Loucy (cell line): ENCODE measurements around the gene UNC79.

Experiments
- H2AFZ ChIP-seq: fragments of 200-600 bp; sonication (generic); 2 replicates; pipeline ENCODE4 v1.6.0; 2016; ENCODE audit warnings: antibody characterized with exemption, mild to moderate bottlenecking, low read length, moderate library complexity
- H3F3A ChIP-seq: fragments of 200-600 bp; 2 replicates; pipeline ENCODE4 v1.6.0; 2016; ENCODE audit warnings: antibody characterized with exemption, low read depth, mild to moderate bottlenecking
- H3K27me3 ChIP-seq: fragments of 200-600 bp; sonication (generic); 2 replicates; pipeline ENCODE4 v1.6.1; 2014; ENCODE audit warnings: low read length, mild to moderate bottlenecking; ENCODE audit not compliant: insufficient read depth, poor library complexity, severe bottlenecking
- H3K36me3 ChIP-seq: fragments of 200-600 bp; sonication (generic); 2 replicates; pipeline ENCODE4 v1.6.1; 2016; ENCODE audit warnings: low read length; ENCODE audit not compliant: insufficient read depth
- H3K4me1 ChIP-seq: fragments of 200-600 bp; sonication (generic); 2 replicates; pipeline ENCODE4 v1.5.1; 2014; ENCODE audit warnings: low read length, mild to moderate bottlenecking; ENCODE audit not compliant: insufficient read depth, poor library complexity, severe bottlenecking
- H3K4me2 ChIP-seq: fragments of 200-600 bp; sonication (generic); 2 replicates; pipeline ENCODE4 v1.6.0; 2014; ENCODE audit warnings: antibody characterized with exemption, low read length, low read depth, mild to moderate bottlenecking; ENCODE audit not compliant: poor library complexity, severe bottlenecking
- H3K4me3 ChIP-seq: fragments of 200-600 bp; sonication (generic); 2 replicates; pipeline ENCODE4 v1.5.1; 2014; ENCODE audit warnings: low read length, mild to moderate bottlenecking, mixed read lengths; ENCODE audit not compliant: poor library complexity, severe bottlenecking
- H3K79me2 ChIP-seq: fragments of 200-600 bp; sonication (generic); 2 replicates; pipeline ENCODE4 v1.6.1; 2014; ENCODE audit warnings: low read length; ENCODE audit not compliant: insufficient read depth
- H3K9ac ChIP-seq: fragments of 200-600 bp; sonication (generic); 2 replicates; pipeline ENCODE4 v1.6.0; 2014; ENCODE audit warnings: mild to moderate bottlenecking, low read depth, low read length, moderate library complexity; ENCODE audit not compliant: poor library complexity, severe bottlenecking
- H3K9me2 ChIP-seq: fragments of 200-600 bp; sonication (generic); replicated peaks from 2 replicates; pipeline ENCODE4 v1.6.1; 2016; ENCODE audit warnings: low read depth, low read length, mixed read lengths
- H3K9me3 ChIP-seq: fragments of 200-600 bp; sonication (generic); 2 replicates; pipeline ENCODE4 v1.6.1; 2014; ENCODE audit warnings: mild to moderate bottlenecking, antibody characterized with exemption, low read length, low read depth; ENCODE audit not compliant: insufficient read depth
- H4K20me1 ChIP-seq: fragments of 200-600 bp; sonication (generic); 2 replicates; pipeline ENCODE4 v1.6.0; 2014; ENCODE audit warnings: antibody characterized with exemption, low read length, mild to moderate bottlenecking; ENCODE audit not compliant: insufficient read depth, poor library complexity, severe bottlenecking
- CTCF ChIP-seq: fragments of 200-600 bp; sonication (generic); conservative IDR thresholded peaks from 2 replicates; pipeline ENCODE4 v1.5.1; 2014; ENCODE audit warnings: mild to moderate bottlenecking, antibody characterized with exemption, low read length
- EZH2phosphoT487 ChIP-seq: fragments of 200-600 bp; IDR thresholded peaks from 2 replicates; pipeline ENCODE4 v1.6.1; 2018; ENCODE audit warnings: antibody characterized with exemption, mild to moderate bottlenecking, moderate library complexity, borderline replicate concordance

The UNC79 gene

GRCh38 chr14:93703941-93704340 lies 273.2 kb downstream of the UNC79 start:
- Histone ChIP-seq H3K9me2 (no peaks in the 10 kb centered on the region), H2AFZ (no peak overlapping the region), H3K4me1 (no peaks in the 10 kb centered on the region), H3K79me2 (no peaks in the 10 kb centered on the region), H3K36me3 (no peaks in the 10 kb centered on the region), H3K4me3 (no peak overlapping the region), H4K20me1 (no peaks in the 10 kb centered on the region), H3F3A (no peaks in the 10 kb centered on the region), H3K9ac (no peak overlapping the region), H3K4me2 (no peak overlapping the region), H3K27me3 (no peaks in the 10 kb centered on the region), H3K9me3 (no peaks in the 10 kb centered on the region)
- TF ChIP-seq EZH2phosphoT487 (no peak), CTCF (no peak)

GRCh38 chr14:93705513-93706156 lies 274.9 kb downstream of the UNC79 start:
- H3K4me3 ChIP-seq = no peak overlapping the region
- no peaks in the 10 kb centered on the region for H3K36me3 ChIP-seq
- no peak overlapping the region for H3K4me2 ChIP-seq
- H3K79me2 ChIP-seq = no peaks in the 10 kb centered on the region
- no peak overlapping the region for H2AFZ ChIP-seq
- no peaks in the 10 kb centered on the region for H4K20me1 ChIP-seq
- H3K4me1 ChIP-seq = no peaks in the 10 kb centered on the region
- no peaks in the 10 kb centered on the region for H3K9me3 ChIP-seq
- no peak overlapping the region for H3K9ac ChIP-seq
- no peaks in the 10 kb centered on the region for H3F3A ChIP-seq
- no peaks in the 10 kb centered on the region for H3K27me3 ChIP-seq
- no peaks in the 10 kb centered on the region for H3K9me2 ChIP-seq
- TF ChIP-seq CTCF (no peak), EZH2phosphoT487 (no peak)

GRCh38 chr14:93706360-93706955 lies 275.7 kb downstream of the UNC79 start:
- Histone ChIP-seq H3K4me1 (no peaks in the 10 kb centered on the region), H3K9me2 (no peaks in the 10 kb centered on the region), H3K4me3 (no peak overlapping the region), H3K79me2 (no peaks in the 10 kb centered on the region), H3K36me3 (no peaks in the 10 kb centered on the region), H3K9me3 (no peaks in the 10 kb centered on the region), H3F3A (no peaks in the 10 kb centered on the region), H3K9ac (no peak overlapping the region), H2AFZ (no peak overlapping the region), H3K4me2 (no peak overlapping the region), H4K20me1 (no peaks in the 10 kb centered on the region), H3K27me3 (no peaks in the 10 kb centered on the region)
- TF ChIP-seq EZH2phosphoT487 (no peak), CTCF (no peak)
